ENCODE data around the gene HNRNPL.
"Not testable (repeated sequence)": the region's sequence is repeated elsewhere in the genome, so short reads cannot be mapped to it uniquely, and the experiment has no call there.

The HNRNPL gene

GRCh38 chr19:38816131-38816750, 33.5 kb downstream of the HNRNPL start:
- no peak overlapping the region for H3K4me3 ChIP-seq (ENCODE audit: low read depth, low read length)
- no peak for DNase-seq (ENCODE audit: low read depth)
- TF ChIP-seq POLR2A (IDR thresholded peaks at IDR 0.05; ENCODE audit: extremely low read depth, insufficient read length), result no peak
- no peak for TF ChIP-seq MAX (IDR thresholded peaks at IDR 0.05; ENCODE audit: low read depth, low read length)
- no peak for TF ChIP-seq MYC (IDR thresholded peaks at IDR 0.05; ENCODE audit: low read depth, low read length)
- no peak for TF ChIP-seq CTCF (IDR thresholded peaks at IDR 0.05; ENCODE audit: low read depth, low read length)

GRCh38 chr19:38815059-38816001, 34.5 kb downstream of the HNRNPL start:
- H3K4me3 ChIP-seq (ENCODE audit: low read depth, low read length), result no peak overlapping the region
- TF ChIP-seq MYC (IDR thresholded peaks at IDR 0.05; ENCODE audit: low read depth, low read length), result no peak
- TF ChIP-seq CTCF (IDR thresholded peaks at IDR 0.05; ENCODE audit: low read depth, low read length), result no peak
- no peak for TF ChIP-seq POLR2A (IDR thresholded peaks at IDR 0.05; ENCODE audit: extremely low read depth, insufficient read length)
- TF ChIP-seq MAX (IDR thresholded peaks at IDR 0.05; ENCODE audit: low read depth, low read length), result no peak
- DNase-seq (ENCODE audit: low read depth), result no peak

GRCh38 chr19:38813932-38814331, 35.9 kb downstream of the HNRNPL start:
- H3K4me3 ChIP-seq (ENCODE audit: low read depth, low read length); DNase-seq (ENCODE audit: low read depth): not testable (repeated sequence)

GRCh38 chr19:38813323-38813722, 36.5 kb downstream of the HNRNPL start:
- TF ChIP-seq POLR2A (IDR thresholded peaks at IDR 0.05; ENCODE audit: extremely low read depth, insufficient read length), result no peak
- no peak for TF ChIP-seq MYC (IDR thresholded peaks at IDR 0.05; ENCODE audit: low read depth, low read length)
- TF ChIP-seq MAX (IDR thresholded peaks at IDR 0.05; ENCODE audit: low read depth, low read length), result no peak
- TF ChIP-seq CTCF (IDR thresholded peaks at IDR 0.05; ENCODE audit: low read depth, low read length), result no peak
- no peak for DNase-seq (ENCODE audit: low read depth)
- no peak overlapping the region for H3K4me3 ChIP-seq (ENCODE audit: low read depth, low read length)

GRCh38 chr19:38812841-38813320, 36.9 kb downstream of the HNRNPL start, which contains the start of gene LGALS4:
TSS of gene LGALS4 (minus strand) at chr19:38812945. CDS start at chr19:38812886, 59 bp downstream.
- TF ChIP-seq CTCF (IDR thresholded peaks at IDR 0.05; ENCODE audit: low read depth, low read length) (no peak), MAX (IDR thresholded peaks at IDR 0.05; ENCODE audit: low read depth, low read length) (no peak), MYC (IDR thresholded peaks at IDR 0.05; ENCODE audit: low read depth, low read length) (no peak), POLR2A (IDR thresholded peaks at IDR 0.05; ENCODE audit: extremely low read depth, insufficient read length) (no peak)
- no peak within 1 kb of the TSS for H3K4me3 ChIP-seq (ENCODE audit: low read depth, low read length)
- no peak for DNase-seq (ENCODE audit: low read depth)
